IMR-90 (cell line): ENCODE data around the gene NMNAT1. TPM values are rescaled to one million over a fixed set of nuclear protein-coding genes. Genes with fewer than 3 reads are reported as not detected.
A peak's percentile ranks its signal among the peaks of the same experiment; 100 is the strongest.

Experiments used
- ATAC-seq: fragments of 200-7000 bp; cut with Tn5 transposase; 2 replicates; pipeline ENCODE4 v1.9.1; 2020; ENCODE audit warnings: low read depth, mild to moderate bottlenecking, moderate library complexity
- BruUV-seq: library from RNA; stranded (reverse); fragments of 400-500 nt; replicated peaks from 2 replicates; lab custom pipeline; 2021; lab: Mats Ljungman, UMichigan
- CTCF ChIA-PET: fragments of 300-600 bp; formaldehyde crosslinking; extraction: SDS; loops from one replicate; lab custom pipeline; 2021; ENCODE audit warnings: antibody characterized with exemption; lab: Yijun Ruan, JAX
- POLR2A ChIA-PET: fragments of 300-600 bp; sonication (Branson Sonifier 250); formaldehyde crosslinking; loops from one replicate; lab custom pipeline; 2022; ENCODE audit warnings: antibody characterized with exemption; ENCODE audit not compliant: unreplicated experiment; lab: Charles Lee
- DNase-seq: peaks from one replicate; pipeline ENCODE4 v3.0.0; 2013
- H2AFZ ChIP-seq: replicated peaks from 2 replicates; pipeline ENCODE3; 2013; ENCODE audit warnings: low read length, mild to moderate bottlenecking; ENCODE audit not compliant: poor library complexity
- H2AK5ac ChIP-seq: 2 replicates; pipeline ENCODE4 v1.6.1; 2013; ENCODE audit warnings: low read depth, low read length, inconsistent platforms
- H2AK9ac ChIP-seq: replicated peaks from 2 replicates; pipeline ENCODE3; 2013; ENCODE audit warnings: mild to moderate bottlenecking, low read depth, low read length, moderate library complexity; ENCODE audit not compliant: poor library complexity
- H2BK120ac ChIP-seq: 2 replicates; pipeline ENCODE4 v1.6.1; 2013; ENCODE audit warnings: low read depth, low read length, inconsistent platforms
- H2BK15ac ChIP-seq: 3 replicates; pipeline ENCODE4 v1.6.1; 2013; ENCODE audit warnings: low read depth, low read length, inconsistent platforms
- H2BK20ac ChIP-seq: 2 replicates; pipeline ENCODE4 v1.6.1; 2013; ENCODE audit warnings: low read depth, mild to moderate bottlenecking, inconsistent platforms, low read length, moderate library complexity
- H2BK5ac ChIP-seq: 2 replicates; pipeline ENCODE4 v1.6.1; 2013; ENCODE audit warnings: mild to moderate bottlenecking, low read depth, low read length, inconsistent platforms; ENCODE audit not compliant: poor library complexity, severe bottlenecking
- H3K14ac ChIP-seq: replicated peaks from 2 replicates; pipeline ENCODE4 v1.6.1; 2013; ENCODE audit warnings: low read depth, low read length, inconsistent platforms
- H3K18ac ChIP-seq: 2 replicates; pipeline ENCODE4 v1.6.1; 2013; ENCODE audit warnings: low read depth, low read length, control low read depth
- H3K23ac ChIP-seq: 2 replicates; pipeline ENCODE4 v1.6.1; 2013; ENCODE audit warnings: low read depth, low read length, inconsistent platforms
- H3K27ac ChIP-seq: 2 replicates; pipeline ENCODE4 v1.5.1; 2013; ENCODE audit warnings: mild to moderate bottlenecking, control low read depth, low read length; ENCODE audit not compliant: insufficient read depth
- H3K27me3 ChIP-seq: 2 replicates; pipeline ENCODE4 v1.6.1; 2013; ENCODE audit warnings: low read length; ENCODE audit not compliant: control insufficient read depth, insufficient read depth
- H3K36me3 ChIP-seq: 2 replicates; pipeline ENCODE4 v1.6.1; 2013; ENCODE audit warnings: low read length, mixed read lengths; ENCODE audit not compliant: control insufficient read depth, insufficient read depth
- H3K4ac ChIP-seq: 2 replicates; pipeline ENCODE4 v1.6.1; 2013; ENCODE audit warnings: low read depth, low read length, inconsistent platforms
- H3K4me1 ChIP-seq: 2 replicates; pipeline ENCODE4 v1.6.1; 2013; ENCODE audit warnings: low read length, mixed read lengths; ENCODE audit not compliant: control insufficient read depth, insufficient read depth
- H3K4me2 ChIP-seq: 2 replicates; pipeline ENCODE4 v1.6.1; 2013; ENCODE audit warnings: low read depth, mild to moderate bottlenecking, control low read depth, low read length, moderate library complexity
- H3K4me3 ChIP-seq: 2 replicates; pipeline ENCODE4 v1.5.1; 2013; ENCODE audit warnings: low read depth, mild to moderate bottlenecking, control low read depth, low read length, moderate library complexity; ENCODE audit not compliant: insufficient read depth
- H3K56ac ChIP-seq: 2 replicates; pipeline ENCODE4 v1.6.1; 2013; ENCODE audit warnings: low read length, inconsistent platforms; ENCODE audit not compliant: insufficient read depth; ENCODE audit errors: extremely low read depth
- H3K79me1 ChIP-seq, 2 experiments: 2 replicates each; pipeline ENCODE4 v1.6.1; 2013; ENCODE audit warnings: low read length in 2 of 2, inconsistent platforms in 1 of 2, low read depth in 1 of 2
- H3K9ac ChIP-seq: 2 replicates; pipeline ENCODE4 v1.6.1; 2013; ENCODE audit warnings: low read depth, low read length, control low read depth
- H3K9me1 ChIP-seq: 2 replicates; pipeline ENCODE4 v1.6.1; 2013; ENCODE audit warnings: low read length, inconsistent platforms; ENCODE audit not compliant: insufficient read depth
- H3K9me3 ChIP-seq: 2 replicates; pipeline ENCODE4 v1.6.1; 2013; ENCODE audit warnings: low read length; ENCODE audit not compliant: control insufficient read depth, insufficient read depth
- H4K20me1 ChIP-seq: 2 replicates; pipeline ENCODE4 v1.6.1; 2013; ENCODE audit warnings: low read length, inconsistent platforms; ENCODE audit not compliant: insufficient read depth
- H4K5ac ChIP-seq: 2 replicates; pipeline ENCODE4 v1.6.1; 2013; ENCODE audit warnings: mild to moderate bottlenecking, low read depth, low read length, control low read depth
- H4K8ac ChIP-seq, 2 experiments: 2 replicates each; pipeline ENCODE4 v1.6.1; 2013; ENCODE audit warnings: low read depth in 2 of 2, low read length in 2 of 2, control low read depth in 1 of 2, inconsistent platforms in 1 of 2
- H4K91ac ChIP-seq: 2 replicates; pipeline ENCODE4 v1.6.1; 2013; ENCODE audit warnings: low read depth, low read length, inconsistent platforms; ENCODE audit not compliant: insufficient read depth
- MAFK ChIP-seq: IDR thresholded peaks from 2 replicates; pipeline ENCODE4 v1.6.1; 2012; ENCODE audit warnings: low read depth, low read length, improper control_type of control experiment
- USF2 ChIP-seq: fragments of 150-350 bp; IDR thresholded peaks from 2 replicates; pipeline ENCODE4 v1.6.1; 2017; ENCODE audit warnings: mild to moderate bottlenecking, antibody characterized with exemption, low read length, low read depth
- WGBS, 2 experiments: methylation state at CpG; one replicate each; pipeline versions ENCODE4 v1.1.5 to v1.1.7; 2013; ENCODE audit warnings: missing lambda C conversion rate in 2 of 2; ENCODE audit not compliant: insufficient read length in 1 of 2; ENCODE audit errors: extremely low coverage in 2 of 2; 5-methylcytosine and 5-hydroxymethylcytosine counted together
- dilution Hi-C: fragments of 300-500 bp; cut with HindIII; formaldehyde crosslinking; loops from one replicate; pipeline ENCODE4 v1.14.3; 2018; ENCODE audit warnings: low sequenced_read_pairs; ENCODE audit not compliant: unreplicated experiment
- in situ Hi-C: fragments of 300-500 bp; cut with MboI; formaldehyde crosslinking; loops from 3 replicates; pipeline ENCODE4 v1.14.3; 2019; ENCODE audit warnings: low sequenced_read_pairs, inconsistent platforms, mixed read lengths
- intact Hi-C: fragments of 100-400 bp; cut with micrococcal nuclease; formaldehyde crosslinking; loops from 2 replicates; pipeline ENCODE4 v1.10.0; 2022
- polyA plus RNA-seq, 3 experiments: library from polyadenylated mRNA; depleted of rRNA; stranded (reverse); fragments of >200 nt; gene quantifications; 2 replicates each; pipeline ENCODE4 v1.2.3, GENCODE V29; 2012; ENCODE audit warnings: low replicate concordance in 1 of 3
- total RNA-seq: library from RNA; depleted of rRNA; stranded (reverse); fragments of >200 nt; gene quantifications from 2 replicates; pipeline ENCODE4 v1.2.3, GENCODE V29; 2012

The NMNAT1 gene
- total and polyA plus RNA-seq, 2 of the 4 experiments (the other 2 are of a cell fraction) = 9.1 to 11.7 TPM

- Histone ChIP-seq H4K5ac (no peak overlapping the region), H3K4me3 (no peak overlapping the region), H2BK20ac (peak overlapping the region; percentile 16; the same call in 1 of the 2 replicates), H3K36me3 (no peaks in the 10 kb centered on the region), H3K9me3 (no peaks in the 10 kb centered on the region), H2BK120ac (no peak overlapping the region; the same call in 1 of the 2 replicates), H2AFZ (no peak overlapping the region), H4K8ac (no peak overlapping the region), H3K56ac (no peak overlapping the region), H3K4me2 (no peak overlapping the region), H3K9me1 (peaks cover 18% of the 10 kb centered on the region), H3K4ac (peak overlapping the region; percentile 24; the same call in 1 of the 2 replicates), H3K4me1 (peaks cover 8% of the 10 kb centered on the region), H3K14ac (peak overlapping the region; percentile 3), H3K27me3 (no peaks in the 10 kb centered on the region), H2BK15ac (peak overlapping the region; percentile 34; the same call in 1 of the 3 replicates), H2AK9ac (peak overlapping the region; percentile 39), H3K23ac (peak overlapping the region; percentile 42; the same call in 1 of the 2 replicates), H2BK5ac (peak overlapping the region; percentile 21), H3K27ac (no peak overlapping the region), H4K91ac (no peak overlapping the region), H3K18ac (no peak overlapping the region), H3K79me1 (peaks cover 47 to 73% of the 10 kb centered on the region in 2 experiments), H3K9ac (no peak overlapping the region), H2AK5ac (0 out of 2 replicates have a peak overlapping the region, but pooled peaks have one; percentile 7), H4K20me1 (no peaks in the 10 kb centered on the region; the same call in 1 of the 2 replicates)
- WGBS, 2 experiments = no CpG with 5 or more reads among the region's 3 CpGs
- ChIA-PET CTCF (interaction anchor here (0.7 kb wide), 1 partner anchor 13 kb away, joined by 3 read pairs; no protein-coding TSS in a partner anchor), POLR2A (interaction anchor here (0.5 kb wide), 1 partner anchor 46 kb away, joined by 4 read pairs; no protein-coding TSS in a partner anchor)
- dilution Hi-C loops = no loop called here
- DNase-seq (peak; percentile 54), ATAC-seq (peak; percentile 35; the same call in 1 of the 2 replicates)
- intact Hi-C loops = no loop called here
- BruUV-seq = no TSS peak
- in situ Hi-C loops = no loop called here
- no peak for TF ChIP-seq MAFK
- no peak for TF ChIP-seq USF2
These were observed 38.7 kb upstream of the NMNAT1 start for GRCh38 chr1:9904596-9904995.
